GM11168 (cell line): ENCODE measurements around the gene CTTNBP2.

Experiments used
- in situ Hi-C: fragments of 300-500 bp; cut with MboI; formaldehyde crosslinking; loops from one replicate; pipeline ENCODE4 v1.12.0; 2022; ENCODE audit warnings: low sequenced_read_pairs; ENCODE audit not compliant: unreplicated experiment

CTTNBP2 gene

GRCh38 chr7:117872561-117873309 lies 506 bp downstream of the CTTNBP2 start:
- in situ Hi-C loops = no loop called here

GRCh38 chr7:117871778-117872538 lies 1.3 kb downstream of the CTTNBP2 start:
- in situ Hi-C loops = no loop called here

- in situ Hi-C loops = no loop called here
Measured at GRCh38 chr7:117871401-117871777, 1.9 kb downstream of the CTTNBP2 start.

GRCh38 chr7:117870448-117871130 lies 2.7 kb downstream of the CTTNBP2 start:
- in situ Hi-C loops = no loop called here

- in situ Hi-C loops = no loop called here
Measured at GRCh38 chr7:117869374-117869773, 3.9 kb downstream of the CTTNBP2 start.

- in situ Hi-C loops = no loop called here
Measured at GRCh38 chr7:117863618-117864017, 9.6 kb downstream of the CTTNBP2 start.

- in situ Hi-C loops = no loop called here
Measured at GRCh38 chr7:117862378-117862777, 10.9 kb downstream of the CTTNBP2 start.

GRCh38 chr7:117859246-117859812 lies 13.9 kb downstream of the CTTNBP2 start:
- in situ Hi-C loops = no loop called here

GRCh38 chr7:117858712-117859111 lies 14.5 kb downstream of the CTTNBP2 start:
- in situ Hi-C loops = no loop called here

GRCh38 chr7:117857718-117858117 lies 15.5 kb downstream of the CTTNBP2 start:
- in situ Hi-C loops = no loop called here

- in situ Hi-C loops = no loop called here
Measured at GRCh38 chr7:117856196-117856595, 17.0 kb downstream of the CTTNBP2 start.

GRCh38 chr7:117854186-117854585 lies 19.1 kb downstream of the CTTNBP2 start:
- in situ Hi-C loops = no loop called here

GRCh38 chr7:117848941-117849340 lies 24.3 kb downstream of the CTTNBP2 start:
- in situ Hi-C loops = no loop called here

- in situ Hi-C loops = no loop called here
Measured at GRCh38 chr7:117844678-117845077, 28.6 kb downstream of the CTTNBP2 start.

- in situ Hi-C loops = no loop called here
Measured at GRCh38 chr7:117841611-117842010, 31.6 kb downstream of the CTTNBP2 start.

- in situ Hi-C loops = no loop called here
Measured at GRCh38 chr7:117841011-117841410, 32.2 kb downstream of the CTTNBP2 start.

GRCh38 chr7:117839507-117839906 lies 33.7 kb downstream of the CTTNBP2 start:
- in situ Hi-C loops = no loop called here

- in situ Hi-C loops = no loop called here
Measured at GRCh38 chr7:117837841-117838240, 35.4 kb downstream of the CTTNBP2 start.

GRCh38 chr7:117835016-117835664 lies 38.1 kb downstream of the CTTNBP2 start:
- in situ Hi-C loops = no loop called here

- in situ Hi-C loops = no loop called here
Measured at GRCh38 chr7:117830422-117830954, 42.8 kb downstream of the CTTNBP2 start.
